HL-60 (cell line): ENCODE measurements around the gene IWS1.

Experiments used
- DNase-seq, 2 experiments: peaks; one replicate each; pipeline ENCODE4 v3.0.0-alpha.2; 2010 to 2020; ENCODE audit warnings: low read depth in 1 of 2, low spot score in 1 of 2
- H3K27ac ChIP-seq: fragments of 250-450 bp; sonication (Bioruptor Pico); replicated peaks from 2 replicates; pipeline ENCODE4 v1.5.1; 2020; ENCODE audit warnings: mild to moderate bottlenecking, moderate library complexity
- H3K27me3 ChIP-seq: fragments of 250-450 bp; sonication (Bioruptor Pico); 2 replicates; pipeline ENCODE4 v1.5.1; 2021; ENCODE audit warnings: mild to moderate bottlenecking, moderate library complexity; ENCODE audit not compliant: insufficient read depth, poor library complexity, severe bottlenecking
- H3K4me3 ChIP-seq: replicated peaks from 2 replicates; pipeline ENCODE4 v1.5.1; 2011; ENCODE audit warnings: mild to moderate bottlenecking, control low read depth, low read length; ENCODE audit not compliant: insufficient read depth
- GABPA ChIP-seq: IDR thresholded peaks from 2 replicates; pipeline ENCODE4 v1.6.1; 2012; ENCODE audit warnings: low read depth
- POLR2AphosphoS5 ChIP-seq: IDR thresholded peaks from 2 replicates; pipeline ENCODE4 v1.6.1; 2012; ENCODE audit warnings: low read depth
- SPI1 ChIP-seq: IDR thresholded peaks from 2 replicates; pipeline ENCODE4 v1.6.1; 2012; ENCODE audit warnings: low read depth, mild to moderate bottlenecking, borderline replicate concordance
- TF ChIP-seq, protein P1 (sequence below): IDR thresholded peaks from one replicate; pipeline ENCODE4 v1.5.1; 2011; ENCODE audit warnings: low read length, control low read depth, inconsistent platforms; ENCODE audit not compliant: insufficient read depth
- TF ChIP-seq, protein P2 (sequence below): IDR thresholded peaks from 2 replicates; pipeline ENCODE4 v1.6.1; 2012; ENCODE audit warnings: low read depth; ENCODE audit not compliant: insufficient replicate concordance

The IWS1 gene

GRCh38 chr2:127558911-127559310 is 32.6 kb upstream of the IWS1 start:
- H3K4me3 ChIP-seq = no peak overlapping the region
- TF ChIP-seq POLR2AphosphoS5 (no peak), GABPA (no peak), SPI1 (no peak)
- TF ChIP-seq, protein P1, sequence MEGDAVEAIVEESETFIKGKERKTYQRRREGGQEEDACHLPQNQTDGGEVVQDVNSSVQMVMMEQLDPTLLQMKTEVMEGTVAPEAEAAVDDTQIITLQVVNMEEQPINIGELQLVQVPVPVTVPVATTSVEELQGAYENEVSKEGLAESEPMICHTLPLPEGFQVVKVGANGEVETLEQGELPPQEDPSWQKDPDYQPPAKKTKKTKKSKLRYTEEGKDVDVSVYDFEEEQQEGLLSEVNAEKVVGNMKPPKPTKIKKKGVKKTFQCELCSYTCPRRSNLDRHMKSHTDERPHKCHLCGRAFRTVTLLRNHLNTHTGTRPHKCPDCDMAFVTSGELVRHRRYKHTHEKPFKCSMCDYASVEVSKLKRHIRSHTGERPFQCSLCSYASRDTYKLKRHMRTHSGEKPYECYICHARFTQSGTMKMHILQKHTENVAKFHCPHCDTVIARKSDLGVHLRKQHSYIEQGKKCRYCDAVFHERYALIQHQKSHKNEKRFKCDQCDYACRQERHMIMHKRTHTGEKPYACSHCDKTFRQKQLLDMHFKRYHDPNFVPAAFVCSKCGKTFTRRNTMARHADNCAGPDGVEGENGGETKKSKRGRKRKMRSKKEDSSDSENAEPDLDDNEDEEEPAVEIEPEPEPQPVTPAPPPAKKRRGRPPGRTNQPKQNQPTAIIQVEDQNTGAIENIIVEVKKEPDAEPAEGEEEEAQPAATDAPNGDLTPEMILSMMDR = no peak
- TF ChIP-seq, protein P2, sequence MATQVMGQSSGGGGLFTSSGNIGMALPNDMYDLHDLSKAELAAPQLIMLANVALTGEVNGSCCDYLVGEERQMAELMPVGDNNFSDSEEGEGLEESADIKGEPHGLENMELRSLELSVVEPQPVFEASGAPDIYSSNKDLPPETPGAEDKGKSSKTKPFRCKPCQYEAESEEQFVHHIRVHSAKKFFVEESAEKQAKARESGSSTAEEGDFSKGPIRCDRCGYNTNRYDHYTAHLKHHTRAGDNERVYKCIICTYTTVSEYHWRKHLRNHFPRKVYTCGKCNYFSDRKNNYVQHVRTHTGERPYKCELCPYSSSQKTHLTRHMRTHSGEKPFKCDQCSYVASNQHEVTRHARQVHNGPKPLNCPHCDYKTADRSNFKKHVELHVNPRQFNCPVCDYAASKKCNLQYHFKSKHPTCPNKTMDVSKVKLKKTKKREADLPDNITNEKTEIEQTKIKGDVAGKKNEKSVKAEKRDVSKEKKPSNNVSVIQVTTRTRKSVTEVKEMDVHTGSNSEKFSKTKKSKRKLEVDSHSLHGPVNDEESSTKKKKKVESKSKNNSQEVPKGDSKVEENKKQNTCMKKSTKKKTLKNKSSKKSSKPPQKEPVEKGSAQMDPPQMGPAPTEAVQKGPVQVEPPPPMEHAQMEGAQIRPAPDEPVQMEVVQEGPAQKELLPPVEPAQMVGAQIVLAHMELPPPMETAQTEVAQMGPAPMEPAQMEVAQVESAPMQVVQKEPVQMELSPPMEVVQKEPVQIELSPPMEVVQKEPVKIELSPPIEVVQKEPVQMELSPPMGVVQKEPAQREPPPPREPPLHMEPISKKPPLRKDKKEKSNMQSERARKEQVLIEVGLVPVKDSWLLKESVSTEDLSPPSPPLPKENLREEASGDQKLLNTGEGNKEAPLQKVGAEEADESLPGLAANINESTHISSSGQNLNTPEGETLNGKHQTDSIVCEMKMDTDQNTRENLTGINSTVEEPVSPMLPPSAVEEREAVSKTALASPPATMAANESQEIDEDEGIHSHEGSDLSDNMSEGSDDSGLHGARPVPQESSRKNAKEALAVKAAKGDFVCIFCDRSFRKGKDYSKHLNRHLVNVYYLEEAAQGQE = no peak
- no peak for DNase-seq
- no peak overlapping the region for H3K27ac ChIP-seq
- no peaks in the 10 kb centered on the region for H3K27me3 ChIP-seq

DNA sequence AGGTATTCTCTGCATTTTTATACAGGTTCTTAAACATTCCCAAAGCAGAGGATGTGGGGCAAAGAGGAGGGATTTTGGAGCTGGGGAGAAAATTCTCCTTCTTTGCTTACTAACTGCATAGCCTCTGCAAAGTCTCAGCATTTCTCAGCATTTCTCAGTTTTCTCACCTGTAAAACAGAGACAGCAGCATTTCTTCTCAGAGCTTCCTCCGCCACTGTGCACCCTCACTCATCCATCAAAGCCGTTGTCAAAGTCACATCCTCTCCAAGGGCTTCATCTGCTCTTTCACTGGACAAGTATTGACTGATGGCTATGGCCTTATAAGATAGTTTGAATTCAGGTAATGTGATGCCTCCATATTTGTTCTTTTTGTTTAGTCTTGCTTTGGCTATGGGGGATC is 26.6 kb upstream of the IWS1 start:
- Histone ChIP-seq H3K27me3 (no peaks in the 10 kb centered on the region), H3K27ac (no peak overlapping the region), H3K4me3 (no peak overlapping the region)
- TF ChIP-seq, protein P1 = no peak
- TF ChIP-seq, protein P2 = no peak
- TF ChIP-seq GABPA = no peak
- TF ChIP-seq SPI1 = no peak
- no peak for TF ChIP-seq POLR2AphosphoS5
- DNase-seq = no peak

GRCh38 chr2:127552336-127552735 is 26.0 kb upstream of the IWS1 start:
- H3K27me3 ChIP-seq = no peaks in the 10 kb centered on the region
- no peak for DNase-seq
- no peak overlapping the region for H3K4me3 ChIP-seq
- no peak overlapping the region for H3K27ac ChIP-seq
- TF ChIP-seq POLR2AphosphoS5 (no peak), GABPA (no peak), SPI1 (no peak)
- TF ChIP-seq, protein P1 = no peak
- TF ChIP-seq, protein P2 = no peak
